K562 (cell line): ENCODE measurements around the gene CPT1C. TPM values are rescaled to one million over a fixed set of nuclear protein-coding genes. Genes with fewer than 3 reads are reported as not detected.
A peak's percentile ranks its signal among the peaks of the same experiment; 100 is the strongest.

Experiments
- ATAC-seq: fragments of 200-7000 bp; cut with Tn5 transposase; 3 replicates; pipeline ENCODE4 v1.9.1; 2020; ENCODE audit warnings: moderate library complexity
- BruUV-seq: library from RNA; stranded (reverse); fragments of 400-500 nt; replicated peaks from 2 replicates; lab custom pipeline; 2021; lab: Mats Ljungman, UMichigan
- CTCF ChIA-PET: fragments of 300-600 bp; formaldehyde crosslinking; extraction: SDS; loops from one replicate; lab custom pipeline; 2021; ENCODE audit warnings: low intra/inter-chr PET ratio; lab: Yijun Ruan, JAX
- POLR2A ChIA-PET: fragments of 300-600, 350-650 bp; sonication (Branson Sonifier 250); formaldehyde crosslinking; extraction: SDS; loops from one replicate; lab custom pipeline; 2021; ENCODE audit warnings: antibody characterized with exemption, inconsistent platforms; lab: Yijun Ruan, JAX
- DNase-seq, 4 experiments: peaks; one replicate each; pipeline versions ENCODE4 v3.0.0 to v3.0.0-alpha.2; 2011 to 2018; ENCODE audit warnings: low spot score in 3 of 4, mixed read lengths in 3 of 4; ENCODE audit errors: extremely low read depth in 1 of 4
- FAIRE-seq: peaks from 2 replicates; lab custom pipeline; 2011; peaks lifted over from hg19 to GRCh38; lab: Jason Lieb, UNC
- H2AFZ ChIP-seq: 2 replicates; pipeline ENCODE4 v1.6.0; 2011; ENCODE audit warnings: low read depth, low read length, control low read depth, inconsistent platforms
- H3K27ac ChIP-seq: fragments of 200-600 bp; 3 replicates; pipeline ENCODE4 v1.8.0; 2011; ENCODE audit warnings: low read depth, mild to moderate bottlenecking, control low read depth, inconsistent platforms, low read length, moderate library complexity, mixed read lengths; ENCODE audit errors: extremely low read depth
- H3K27me3 ChIP-seq, 2 experiments: fragments of 300-600 bp in 1 of 2; 2 replicates in 1 of 2; 3 replicates in 1 of 2; pipeline versions ENCODE4 v1.6.0 to v1.8.0; 2011; ENCODE audit warnings: inconsistent platforms in 2 of 2, low read length in 2 of 2, mild to moderate bottlenecking in 1 of 2, mixed read lengths in 1 of 2, moderate library complexity in 1 of 2; ENCODE audit not compliant: control insufficient read depth in 2 of 2, insufficient read depth in 2 of 2
- H3K36me3 ChIP-seq: fragments of 300-600 bp; 3 replicates; pipeline ENCODE4 v1.8.0; 2011; ENCODE audit warnings: mild to moderate bottlenecking, low read length, inconsistent platforms; ENCODE audit not compliant: control insufficient read depth, insufficient read depth
- H3K4me1 ChIP-seq, 2 experiments: fragments of 200-600 bp in 1 of 2; replicated peaks in 1 of 2; 2 replicates in 1 of 2; 3 replicates in 1 of 2; pipeline versions ENCODE4 v1.5.1 to v1.8.0; 2011; ENCODE audit warnings: inconsistent platforms in 2 of 2, low read length in 2 of 2, mild to moderate bottlenecking in 1 of 2, mixed read lengths in 1 of 2, moderate library complexity in 1 of 2; ENCODE audit not compliant: control insufficient read depth in 2 of 2, insufficient read depth in 2 of 2
- H3K4me2 ChIP-seq: 2 replicates; pipeline ENCODE4 v1.6.1; 2011; ENCODE audit warnings: low read length, control low read depth, inconsistent platforms, mixed read lengths; ENCODE audit not compliant: insufficient read depth
- H3K4me3 ChIP-seq: fragments of 200-600 bp; sonication (generic), shearing (Covaris generic); 2 replicates; pipeline ENCODE4 v1.5.1; 2016; ENCODE audit warnings: control low read depth, inconsistent platforms
- H3K79me2 ChIP-seq: fragments of 200-600 bp; 3 replicates; pipeline ENCODE4 v1.8.0; 2011; ENCODE audit warnings: low read length, inconsistent platforms; ENCODE audit not compliant: control insufficient read depth, insufficient read depth
- H3K9ac ChIP-seq, 2 experiments: 2 replicates each; pipeline versions ENCODE4 v1.6.0 to v1.6.1; 2011; ENCODE audit warnings: low read depth in 2 of 2, low read length in 2 of 2, control low read depth in 1 of 2, inconsistent platforms in 1 of 2, mild to moderate bottlenecking in 1 of 2, mixed read lengths in 1 of 2; ENCODE audit not compliant: insufficient read depth in 1 of 2
- H3K9me1 ChIP-seq: one replicate; pipeline ENCODE4 v1.6.0; 2011; ENCODE audit warnings: inconsistent platforms, mild to moderate bottlenecking, low read length, moderate library complexity; ENCODE audit not compliant: control insufficient read depth, insufficient read depth
- H3K9me3 ChIP-seq: replicated peaks from 2 replicates; pipeline ENCODE4 v1.5.1; 2011; ENCODE audit warnings: low read depth, low read length, inconsistent platforms; ENCODE audit not compliant: control insufficient read depth, insufficient read depth
- H4K20me1 ChIP-seq: replicated peaks from 2 replicates; pipeline ENCODE4 v1.6.1; 2011; ENCODE audit warnings: low read length, inconsistent platforms, mixed read lengths; ENCODE audit not compliant: control insufficient read depth, insufficient read depth
- CHD2 ChIP-seq: IDR thresholded peaks from 2 replicates; pipeline ENCODE4 v1.6.1; 2011; ENCODE audit warnings: low read depth, low read length
- WGBS: fragments of 100-300 bp; shearing (Covaris generic); methylation state at CpG from one replicate; pipeline ENCODE4 v1.1.6; 2016; ENCODE audit warnings: low coverage, mixed read lengths; ENCODE audit not compliant: insufficient coverage; ENCODE audit errors: missing lambda C conversion rate; 5-methylcytosine and 5-hydroxymethylcytosine counted together
- in situ Hi-C: fragments of 300-500 bp; cut with MboI; formaldehyde crosslinking; loops from 4 replicates; pipeline ENCODE4 v1.15.0; 2018; ENCODE audit warnings: inconsistent platforms, mixed read lengths
- intact Hi-C: fragments of 100-400 bp; cut with micrococcal nuclease; formaldehyde crosslinking; loops from 2 replicates; pipeline ENCODE4 v1.14.2; 2022
- polyA plus RNA-seq, 8 experiments: library from polyadenylated mRNA; depleted of rRNA in 4 of 8; stranded (reverse) in 5 of 8; unstranded in 3 of 8; fragments of >200 nt; fragmentation: Nextera tagmentation in 2 of 8; fragmentation: Illumina TruSeq in 1 of 8; extraction: Ambion mirVana in 2 of 8; extraction: Trizol in 1 of 8; gene quantifications; 2 replicates each; pipeline versions ENCODE4 v1.2.1 to v1.2.3, GENCODE V29; 2011 to 2014; ENCODE audit warnings: inconsistent platforms in 1 of 8, missing spikeins in 1 of 8
- total RNA-seq, 7 experiments: library from RNA; depleted of rRNA in 6 of 7; stranded (reverse); fragments of >200 nt in 6 of 7; fragmentation: Illumina TruSeq in 2 of 7; extraction: Trizol in 2 of 7; gene quantifications; 2 replicates each; pipeline versions ENCODE4 v1.2.1 to v1.2.3, GENCODE V29; 2011 to 2021; ENCODE audit warnings: low replicate concordance in 1 of 7
- TF ChIP-seq, protein P1 (sequence below), 2 experiments: fragments of 450-650 bp; formaldehyde crosslinking in 1 of 2; IDR thresholded peaks; 2 replicates each; pipeline versions ENCODE4 v1.4.0 to v1.6.1; 2014 to 2020; ENCODE audit warnings: mild to moderate bottlenecking in 2 of 2, borderline replicate concordance in 1 of 2, low read depth in 1 of 2

CPT1C gene
- total and polyA plus RNA-seq, 9 of the 15 experiments (the other 6 are each of a cell fraction or from before 2014, with no cell fraction given) = 1.9 to 12.3 (median 3.0) TPM

GRCh38 chr19:49718511-49718910, 27.6 kb downstream of the CPT1C start:
- Histone ChIP-seq H3K36me3 (peaks cover 2% of the 10 kb centered on the region; the same call in 1 of the 3 replicates), H3K4me1 (peaks cover 8 to 9% of the 10 kb centered on the region in 2 experiments; a peak in 4 of 5 replicates), H2AFZ (no peak overlapping the region), H3K9me1 (no peaks in the 10 kb centered on the region), H3K4me2 (peak overlapping the region; percentile 77), H3K27me3 (no peaks in the 10 kb centered on the region), H3K9ac (peak overlapping the region; percentile 84 to 93; a peak in 3 of 4 replicates), H3K4me3 (no peak overlapping the region), H3K79me2 (no peaks in the 10 kb centered on the region), H3K9me3 (no peaks in the 10 kb centered on the region), H4K20me1 (no peaks in the 10 kb centered on the region), H3K27ac (peak overlapping the region; percentile 10; the same call in 1 of the 3 replicates)
- TF ChIP-seq, protein P1, sequence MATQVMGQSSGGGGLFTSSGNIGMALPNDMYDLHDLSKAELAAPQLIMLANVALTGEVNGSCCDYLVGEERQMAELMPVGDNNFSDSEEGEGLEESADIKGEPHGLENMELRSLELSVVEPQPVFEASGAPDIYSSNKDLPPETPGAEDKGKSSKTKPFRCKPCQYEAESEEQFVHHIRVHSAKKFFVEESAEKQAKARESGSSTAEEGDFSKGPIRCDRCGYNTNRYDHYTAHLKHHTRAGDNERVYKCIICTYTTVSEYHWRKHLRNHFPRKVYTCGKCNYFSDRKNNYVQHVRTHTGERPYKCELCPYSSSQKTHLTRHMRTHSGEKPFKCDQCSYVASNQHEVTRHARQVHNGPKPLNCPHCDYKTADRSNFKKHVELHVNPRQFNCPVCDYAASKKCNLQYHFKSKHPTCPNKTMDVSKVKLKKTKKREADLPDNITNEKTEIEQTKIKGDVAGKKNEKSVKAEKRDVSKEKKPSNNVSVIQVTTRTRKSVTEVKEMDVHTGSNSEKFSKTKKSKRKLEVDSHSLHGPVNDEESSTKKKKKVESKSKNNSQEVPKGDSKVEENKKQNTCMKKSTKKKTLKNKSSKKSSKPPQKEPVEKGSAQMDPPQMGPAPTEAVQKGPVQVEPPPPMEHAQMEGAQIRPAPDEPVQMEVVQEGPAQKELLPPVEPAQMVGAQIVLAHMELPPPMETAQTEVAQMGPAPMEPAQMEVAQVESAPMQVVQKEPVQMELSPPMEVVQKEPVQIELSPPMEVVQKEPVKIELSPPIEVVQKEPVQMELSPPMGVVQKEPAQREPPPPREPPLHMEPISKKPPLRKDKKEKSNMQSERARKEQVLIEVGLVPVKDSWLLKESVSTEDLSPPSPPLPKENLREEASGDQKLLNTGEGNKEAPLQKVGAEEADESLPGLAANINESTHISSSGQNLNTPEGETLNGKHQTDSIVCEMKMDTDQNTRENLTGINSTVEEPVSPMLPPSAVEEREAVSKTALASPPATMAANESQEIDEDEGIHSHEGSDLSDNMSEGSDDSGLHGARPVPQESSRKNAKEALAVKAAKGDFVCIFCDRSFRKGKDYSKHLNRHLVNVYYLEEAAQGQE (IDR thresholded peaks at IDR 0.05; ENCODE audit: borderline replicate concordance) = peak; percentile 28; the same call in 1 of the 2 replicates
- TF ChIP-seq, protein P1 (CRISPR knock-in tag; IDR thresholded peaks at IDR 0.05; ENCODE audit: low read depth) = no peak
- TF ChIP-seq CHD2 = no peak
- CTCF ChIA-PET = no interaction called here
- intact Hi-C loops (loop anchor here (10.0 kb wide), 1 partner anchor 156 kb away; the partner anchor contains the start of genes AKT1S1 and TBC1D17), in situ Hi-C loops (no loop called here)
- BruUV-seq = no TSS peak
- FAIRE-seq (no peak), ATAC-seq (no peak), DNase-seq (no peak)
- POLR2A ChIA-PET = interaction anchor here (1.0 to 1.2 kb wide), 3 partner anchors 10 to 43 kb away, joined by 3 to 5 read pairs (median 4); no protein-coding TSS in a partner anchor
- WGBS = 83% methylated on average over 8 of the region's 8 CpGs
